ENCODE measurements around the gene PEX26.

PEX26 gene

GRCh38 chr22:18079706-18080233, 2.0 kb downstream of the PEX26 start:
- TF ChIP-seq, protein P1, sequence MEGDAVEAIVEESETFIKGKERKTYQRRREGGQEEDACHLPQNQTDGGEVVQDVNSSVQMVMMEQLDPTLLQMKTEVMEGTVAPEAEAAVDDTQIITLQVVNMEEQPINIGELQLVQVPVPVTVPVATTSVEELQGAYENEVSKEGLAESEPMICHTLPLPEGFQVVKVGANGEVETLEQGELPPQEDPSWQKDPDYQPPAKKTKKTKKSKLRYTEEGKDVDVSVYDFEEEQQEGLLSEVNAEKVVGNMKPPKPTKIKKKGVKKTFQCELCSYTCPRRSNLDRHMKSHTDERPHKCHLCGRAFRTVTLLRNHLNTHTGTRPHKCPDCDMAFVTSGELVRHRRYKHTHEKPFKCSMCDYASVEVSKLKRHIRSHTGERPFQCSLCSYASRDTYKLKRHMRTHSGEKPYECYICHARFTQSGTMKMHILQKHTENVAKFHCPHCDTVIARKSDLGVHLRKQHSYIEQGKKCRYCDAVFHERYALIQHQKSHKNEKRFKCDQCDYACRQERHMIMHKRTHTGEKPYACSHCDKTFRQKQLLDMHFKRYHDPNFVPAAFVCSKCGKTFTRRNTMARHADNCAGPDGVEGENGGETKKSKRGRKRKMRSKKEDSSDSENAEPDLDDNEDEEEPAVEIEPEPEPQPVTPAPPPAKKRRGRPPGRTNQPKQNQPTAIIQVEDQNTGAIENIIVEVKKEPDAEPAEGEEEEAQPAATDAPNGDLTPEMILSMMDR (IDR thresholded peaks at IDR 0.05; ENCODE audit: control insufficient read depth, extremely low read depth, insufficient read depth), result no peak
- H3K4me3 ChIP-seq (ENCODE audit: low read depth, low read length), result no peak overlapping the region
- no peak for DNase-seq (ENCODE audit: low read depth)

GRCh38 chr22:18081416-18081815, 3.6 kb downstream of the PEX26 start:
- TF ChIP-seq, protein P1 (IDR thresholded peaks at IDR 0.05; ENCODE audit: control insufficient read depth, extremely low read depth, insufficient read depth), result no peak
- DNase-seq (ENCODE audit: low read depth), result no peak
- no peak overlapping the region for H3K4me3 ChIP-seq (ENCODE audit: low read depth, low read length)

- no peak for DNase-seq (ENCODE audit: low read depth)
- TF ChIP-seq, protein P1 (IDR thresholded peaks at IDR 0.05; ENCODE audit: control insufficient read depth, extremely low read depth, insufficient read depth), result no peak
- no peak overlapping the region for H3K4me3 ChIP-seq (ENCODE audit: low read depth, low read length)
Measured at GRCh38 chr22:18082467-18082866, 4.7 kb downstream of the PEX26 start.

GRCh38 chr22:18083406-18083805, 5.6 kb downstream of the PEX26 start:
- H3K4me3 ChIP-seq (ENCODE audit: low read depth, low read length), result no peak overlapping the region
- TF ChIP-seq, protein P1 (IDR thresholded peaks at IDR 0.05; ENCODE audit: control insufficient read depth, extremely low read depth, insufficient read depth), result no peak
- DNase-seq (ENCODE audit: low read depth), result no peak

GRCh38 chr22:18085188-18085587, 7.4 kb downstream of the PEX26 start:
- no peak for DNase-seq (ENCODE audit: low read depth)
- H3K4me3 ChIP-seq (ENCODE audit: low read depth, low read length), result no peak overlapping the region
- TF ChIP-seq, protein P1 (IDR thresholded peaks at IDR 0.05; ENCODE audit: control insufficient read depth, extremely low read depth, insufficient read depth), result no peak

DNA sequence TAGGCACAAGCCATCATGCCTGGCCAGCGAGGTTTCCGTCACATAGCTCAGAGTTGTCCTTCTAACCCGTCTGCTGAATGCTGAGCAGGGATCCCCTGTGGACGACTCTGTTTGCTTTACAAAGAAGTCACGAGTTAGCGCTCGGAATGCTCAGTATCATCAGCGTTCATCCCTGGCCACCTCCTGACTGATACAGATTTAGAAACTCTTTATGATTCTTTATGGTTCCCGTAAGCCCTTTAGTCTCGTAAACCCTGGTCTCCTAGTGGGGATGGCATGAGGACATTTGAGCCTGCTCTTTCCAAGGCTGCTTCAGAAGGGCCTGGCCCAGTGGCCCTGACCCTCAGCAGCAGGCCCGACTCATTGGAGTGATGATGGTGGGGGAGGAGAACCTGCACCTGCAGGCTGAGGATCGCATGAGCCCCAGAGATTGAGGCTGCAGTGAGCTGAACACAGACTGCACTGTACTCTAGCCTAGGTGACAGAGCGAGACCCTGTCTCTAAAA, 9.6 kb downstream of the PEX26 start:
- H3K4me3 ChIP-seq (ENCODE audit: low read depth, low read length), result no peak overlapping the region
- DNase-seq (ENCODE audit: low read depth), result no peak
- TF ChIP-seq, protein P1 (IDR thresholded peaks at IDR 0.05; ENCODE audit: control insufficient read depth, extremely low read depth, insufficient read depth), result no peak

Data from LNCaP clone FGC (cell line).